ENCODE data around the gene STK36. TPM values are rescaled to one million over a fixed set of nuclear protein-coding genes. Genes with fewer than 3 reads are reported as not detected.

The STK36 gene
- total RNA-seq, 1 experiment from 2014 or later, result 48.6 TPM

GRCh38 chr2:218701806-218702205 is 29.9 kb downstream of the STK36 start:
- no peak overlapping the region for H3K4me3 ChIP-seq (ENCODE audit: low read depth in 2 of 2, low read length in 2 of 2)
- intact Hi-C loops (cut with micrococcal nuclease; ENCODE audit: unreplicated experiment) (no loop called here), in situ Hi-C loops (cut with HindIII; ENCODE audit: low pct_unique_long_range_greater_than_20kb, low sequenced_read_pairs) (no loop called here)
- no peaks in the 10 kb centered on the region for H3K4me1 ChIP-seq (ENCODE audit: control insufficient read depth, insufficient read depth, low read length)
- no TSS peak for BruUV-seq (replicated peaks)
- ChIA-PET POLR2A (no interaction called here), CTCF (no interaction called here)
- no peak for DNase-seq (ENCODE audit: low read depth, low spot score)
- H3K27ac ChIP-seq (ENCODE audit: low read length), result no peak overlapping the region
- TF ChIP-seq SIN3A (IDR thresholded peaks at IDR 0.05; ENCODE audit: borderline replicate concordance, insufficient read depth, low read depth, low read length) (no peak), POLR2AphosphoS5 (IDR thresholded peaks at IDR 0.05; ENCODE audit: low read depth, low read length) (no peak), TCF7L2 (IDR thresholded peaks at IDR 0.05; ENCODE audit: low read depth, low read length) (no peak), CTCF (IDR thresholded peaks at IDR 0.05) (no peak), REST (IDR thresholded peaks at IDR 0.05; ENCODE audit: insufficient read depth in 1 of 2, low read depth in 2 of 2, low read length in 1 of 2) (no peak)
- no peaks in the 10 kb centered on the region for H3K9me3 ChIP-seq (ENCODE audit: control insufficient read depth, insufficient read depth, low read depth, low read length)
- ATAC-seq, result no peak
- 0 out of 2 replicates have a peak, but pooled peaks cover 3% of the 10 kb centered on the region for H3K36me3 ChIP-seq (ENCODE audit: control insufficient read depth, insufficient read depth, low read length)
- H3K27me3 ChIP-seq (ENCODE audit: control insufficient read depth, insufficient read depth, low read length), result no peaks in the 10 kb centered on the region

- no peaks in the 10 kb centered on the region for H3K9me3 ChIP-seq (ENCODE audit: control insufficient read depth, insufficient read depth, low read depth, low read length)
- CTCF ChIA-PET, result no interaction called here
- TF ChIP-seq TCF7L2 (IDR thresholded peaks at IDR 0.05; ENCODE audit: low read depth, low read length) (no peak), SIN3A (IDR thresholded peaks at IDR 0.05; ENCODE audit: borderline replicate concordance, insufficient read depth, low read depth, low read length) (no peak), CTCF (IDR thresholded peaks at IDR 0.05) (no peak), REST (IDR thresholded peaks at IDR 0.05; ENCODE audit: insufficient read depth in 1 of 2, low read depth in 2 of 2, low read length in 1 of 2) (no peak), POLR2AphosphoS5 (IDR thresholded peaks at IDR 0.05; ENCODE audit: low read depth, low read length) (no peak)
- H3K4me1 ChIP-seq (ENCODE audit: control insufficient read depth, insufficient read depth, low read length), result no peaks in the 10 kb centered on the region
- H3K36me3 ChIP-seq (ENCODE audit: control insufficient read depth, insufficient read depth, low read length), result 0 out of 2 replicates have a peak, but pooled peaks cover 3% of the 10 kb centered on the region
- no peak for DNase-seq (ENCODE audit: low read depth, low spot score)
- POLR2A ChIA-PET, result no interaction called here
- H3K27me3 ChIP-seq (ENCODE audit: control insufficient read depth, insufficient read depth, low read length), result no peaks in the 10 kb centered on the region
- H3K4me3 ChIP-seq (ENCODE audit: low read depth in 2 of 2, low read length in 2 of 2), result no peak overlapping the region
- H3K27ac ChIP-seq (ENCODE audit: low read length), result no peak overlapping the region
- in situ Hi-C loops (cut with HindIII; ENCODE audit: low pct_unique_long_range_greater_than_20kb, low sequenced_read_pairs), result no loop called here
- ATAC-seq, result no peak
- no TSS peak for BruUV-seq (replicated peaks)
- intact Hi-C loops (cut with micrococcal nuclease; ENCODE audit: unreplicated experiment), result no loop called here
These were observed 31.5 kb downstream of the STK36 start for GRCh38 chr2:218703341-218703740.
